H1 (cell line): ENCODE results near the gene FBXL16. TPM values are rescaled to one million over a fixed set of nuclear protein-coding genes. Genes with fewer than 3 reads are reported as not detected.

Experiments
- CTCF ChIA-PET: fragments of 300-600 bp; sonication (Branson Sonifier 250); formaldehyde crosslinking; loops from one replicate; lab custom pipeline; 2021; ENCODE audit not compliant: partially characterized antibody; lab: Charles Lee
- POLR2A ChIA-PET: fragments of 300-600 bp; sonication (Branson Sonifier 250); formaldehyde crosslinking; loops from one replicate; lab custom pipeline; 2021; ENCODE audit warnings: inconsistent platforms; ENCODE audit not compliant: partially characterized antibody; lab: Charles Lee
- DNase-seq, 2 experiments: peaks; one replicate each; pipeline versions ENCODE4 v3.0.0 to v3.0.0-alpha.2; 2010 to 2022; ENCODE audit warnings: low spot score in 2 of 2, low read depth in 1 of 2, mixed read lengths in 1 of 2
- FAIRE-seq: peaks from 2 replicates; lab custom pipeline; 2011; peaks lifted over from hg19 to GRCh38; lab: Jason Lieb, UNC
- H2AFZ ChIP-seq: 2 replicates; pipeline ENCODE4 v1.8.1; 2012; ENCODE audit warnings: low read length, inconsistent platforms
- H2AK5ac ChIP-seq: 2 replicates; pipeline ENCODE4 v1.6.1; 2013; ENCODE audit warnings: low read depth, low read length
- H2BK120ac ChIP-seq: replicated peaks from 2 replicates; pipeline ENCODE3; 2013; ENCODE audit warnings: low read depth, low read length, inconsistent platforms
- H2BK12ac ChIP-seq: 2 replicates; pipeline ENCODE4 v1.6.1; 2013; ENCODE audit warnings: low read depth, low read length
- H2BK15ac ChIP-seq: 2 replicates; pipeline ENCODE4 v1.6.1; 2013; ENCODE audit warnings: low read length
- H2BK20ac ChIP-seq: 2 replicates; pipeline ENCODE4 v1.6.1; 2013; ENCODE audit warnings: low read length
- H2BK5ac ChIP-seq: 2 replicates; pipeline ENCODE4 v1.6.1; 2013; ENCODE audit warnings: low read depth, low read length
- H3K14ac ChIP-seq: 2 replicates; pipeline ENCODE4 v1.6.1; 2013; ENCODE audit warnings: inconsistent platforms; ENCODE audit not compliant: insufficient read length
- H3K18ac ChIP-seq: 2 replicates; pipeline ENCODE4 v1.6.1; 2013; ENCODE audit warnings: low read length; ENCODE audit errors: extremely low read depth
- H3K23ac ChIP-seq: 2 replicates; pipeline ENCODE4 v1.6.1; 2013; ENCODE audit warnings: inconsistent platforms; ENCODE audit not compliant: insufficient read length
- H3K23me2 ChIP-seq: 2 replicates; pipeline ENCODE4 v1.6.1; 2013; ENCODE audit warnings: low read depth, low read length
- H3K27ac ChIP-seq: 2 replicates; pipeline ENCODE4 v1.6.1; 2011; ENCODE audit warnings: low read depth, low read length, inconsistent platforms
- H3K27me3 ChIP-seq, 4 experiments: replicated peaks in 1 of 4; 1 replicate in 1 of 4; 2 replicates in 3 of 4; pipeline versions ENCODE4 v1.6.1 to v1.8.1; 2011 to 2013; ENCODE audit warnings: low read length in 3 of 4, mild to moderate bottlenecking in 3 of 4, inconsistent platforms in 2 of 4, mixed read lengths in 2 of 4, moderate library complexity in 1 of 4; ENCODE audit not compliant: control insufficient read depth in 3 of 4, insufficient read depth in 3 of 4; ENCODE audit errors: extremely low read depth in 1 of 4
- H3K36me3 ChIP-seq, 4 experiments: 2 replicates each; pipeline versions ENCODE4 v1.6.1 to v1.8.1; 2011 to 2013; ENCODE audit warnings: mild to moderate bottlenecking in 4 of 4, low read length in 3 of 4, moderate library complexity in 2 of 4, control low read depth in 1 of 4, inconsistent platforms in 1 of 4; ENCODE audit not compliant: insufficient read depth in 4 of 4, control insufficient read depth in 2 of 4
- H3K4ac ChIP-seq: replicated peaks from 2 replicates; pipeline ENCODE3; 2013; ENCODE audit warnings: low read length, low read depth, mixed read lengths, inconsistent platforms; ENCODE audit not compliant: insufficient read length
- H3K4me1 ChIP-seq, 4 experiments: replicated peaks in 1 of 4; 1 replicate in 1 of 4; 2 replicates in 3 of 4; pipeline versions ENCODE4 v1.6.1 to v1.8.1; 2011 to 2013; ENCODE audit warnings: low read length in 3 of 4, inconsistent platforms in 2 of 4, mixed read lengths in 1 of 4; ENCODE audit not compliant: insufficient read depth in 4 of 4, control insufficient read depth in 3 of 4
- H3K4me2 ChIP-seq, 2 experiments: 2 replicates each; pipeline versions ENCODE4 v1.6.1 to v1.8.1; 2011 to 2013; ENCODE audit warnings: low read depth in 2 of 2, low read length in 2 of 2, control low read depth in 1 of 2, inconsistent platforms in 1 of 2, mild to moderate bottlenecking in 1 of 2; ENCODE audit not compliant: insufficient read depth in 1 of 2
- H3K4me3 ChIP-seq, 4 experiments: fragments of 200-600, 300-600 bp in 1 of 4; sonication (generic), shearing (Covaris generic), sonication (Bioruptor Twin) in 1 of 4; 2 replicates each; pipeline versions ENCODE4 v1.5.1 to v1.8.1; 2011 to 2016; ENCODE audit warnings: low read length in 4 of 4, low read depth in 3 of 4, control low read depth in 2 of 4, inconsistent platforms in 2 of 4, mild to moderate bottlenecking in 2 of 4, mixed read lengths in 1 of 4, moderate library complexity in 1 of 4; ENCODE audit not compliant: insufficient read depth in 2 of 4; ENCODE audit errors: extremely low read depth in 1 of 4
- H3K56ac ChIP-seq: replicated peaks from 2 replicates; pipeline ENCODE3; 2013; ENCODE audit warnings: low read depth, mild to moderate bottlenecking, mixed read lengths, low read length, inconsistent platforms; ENCODE audit not compliant: insufficient read length
- H3K79me1 ChIP-seq: 2 replicates; pipeline ENCODE4 v1.6.1; 2013; ENCODE audit warnings: low read depth, low read length, control low read depth
- H3K79me2 ChIP-seq, 2 experiments: 2 replicates each; pipeline versions ENCODE4 v1.6.1 to v1.8.1; 2012 to 2013; ENCODE audit warnings: low read length in 2 of 2, mild to moderate bottlenecking in 2 of 2, inconsistent platforms in 1 of 2; ENCODE audit not compliant: insufficient read depth in 2 of 2, control insufficient read depth in 1 of 2
- H3K9ac ChIP-seq, 4 experiments: replicated peaks in 1 of 4; 1 replicate in 1 of 4; 2 replicates in 3 of 4; pipeline versions ENCODE4 v1.6.1 to v1.8.1; 2011 to 2013; ENCODE audit warnings: low read depth in 3 of 4, low read length in 3 of 4, control low read depth in 2 of 4, mild to moderate bottlenecking in 2 of 4, moderate library complexity in 2 of 4, inconsistent platforms in 1 of 4; ENCODE audit errors: extremely low read depth in 1 of 4
- H3K9me3 ChIP-seq, 2 experiments: 2 replicates each; pipeline versions ENCODE4 v1.6.1 to v1.8.1; 2012 to 2013; ENCODE audit warnings: mild to moderate bottlenecking in 2 of 2, moderate library complexity in 2 of 2, control low read depth in 1 of 2, inconsistent platforms in 1 of 2, low read depth in 1 of 2, low read length in 1 of 2, mixed read lengths in 1 of 2; ENCODE audit not compliant: insufficient read depth in 2 of 2
- H4K20me1 ChIP-seq, 2 experiments: replicated peaks in 1 of 2; 2 replicates each; pipeline versions ENCODE3 to v1.8.1; 2011 to 2013; ENCODE audit warnings: inconsistent platforms in 2 of 2, low read length in 2 of 2, mild to moderate bottlenecking in 1 of 2; ENCODE audit not compliant: insufficient read depth in 2 of 2, control insufficient read depth in 1 of 2
- H4K5ac ChIP-seq: 2 replicates; pipeline ENCODE4 v1.6.1; 2013; ENCODE audit warnings: low read length, low read depth, mixed read lengths, inconsistent platforms; ENCODE audit not compliant: insufficient read length
- H4K8ac ChIP-seq: 2 replicates; pipeline ENCODE4 v1.8.0; 2013; ENCODE audit warnings: mild to moderate bottlenecking, moderate library complexity, low read length, inconsistent platforms; ENCODE audit not compliant: insufficient read depth; ENCODE audit errors: extremely low read depth
- H4K91ac ChIP-seq: replicated peaks from 2 replicates; pipeline ENCODE3; 2013; ENCODE audit warnings: low read length, mixed read lengths, inconsistent platforms; ENCODE audit not compliant: insufficient read length
- BACH1 ChIP-seq: IDR thresholded peaks from 2 replicates; pipeline ENCODE4 v1.6.1; 2012; ENCODE audit warnings: low read length, improper control_type of control experiment
- BRCA1 ChIP-seq: IDR thresholded peaks from 2 replicates; pipeline ENCODE4 v1.6.1; 2012; ENCODE audit warnings: low read depth, low read length, improper control_type of control experiment
- CTCF ChIP-seq, 3 experiments: IDR thresholded peaks; 1 replicate in 2 of 3; 2 replicates in 1 of 3; pipeline versions ENCODE4 v1.5.1 to v1.6.1; 2011; ENCODE audit warnings: low read length in 3 of 3, mild to moderate bottlenecking in 3 of 3, inconsistent platforms in 2 of 3, low read depth in 1 of 3, moderate library complexity in 1 of 3; ENCODE audit not compliant: insufficient read depth in 1 of 3; ENCODE audit errors: control extremely low read depth in 1 of 3
- JUND ChIP-seq: IDR thresholded peaks from 2 replicates; pipeline ENCODE4 v1.6.1; 2011; ENCODE audit warnings: mild to moderate bottlenecking, improper control_type of control experiment, low read length
- MAFK ChIP-seq: IDR thresholded peaks from 2 replicates; pipeline ENCODE4 v1.6.1; 2012; ENCODE audit warnings: low read depth, mild to moderate bottlenecking, improper control_type of control experiment, low read length
- RFX5 ChIP-seq: IDR thresholded peaks from 2 replicates; pipeline ENCODE4 v1.6.1; 2011; ENCODE audit warnings: low read depth, low read length, improper control_type of control experiment, borderline replicate concordance
- SIN3A ChIP-seq, 2 experiments: IDR thresholded peaks in 1 of 2; conservative IDR thresholded peaks in 1 of 2; 2 replicates each; pipeline ENCODE4 v1.6.1; 2011 to 2012; ENCODE audit warnings: low read length in 2 of 2, improper control_type of control experiment in 1 of 2, low read depth in 1 of 2, mild to moderate bottlenecking in 1 of 2
- WGBS, 2 experiments: shearing (Covaris generic) in 1 of 2; methylation state at CpG; one replicate each; pipeline versions ENCODE4 v1.1.6 to v1.1.7; 2013 to 2015; ENCODE audit warnings: low lambda C conversion rate in 2 of 2, mixed read lengths in 2 of 2, inconsistent platforms in 1 of 2, low coverage in 1 of 2, missing lambda C conversion rate in 1 of 2; ENCODE audit not compliant: insufficient replicate concordance in 2 of 2, insufficient coverage in 1 of 2, insufficient read length in 1 of 2; ENCODE audit errors: extremely low coverage in 1 of 2, missing lambda C conversion rate in 1 of 2; 5-methylcytosine and 5-hydroxymethylcytosine counted together
- polyA plus RNA-seq, 7 experiments: library from polyadenylated mRNA; depleted of rRNA in 3 of 7; stranded (reverse) in 5 of 7; unstranded in 2 of 7; fragments of >200 nt in 5 of 7; fragments of 200-250 nt in 2 of 7; gene quantifications; 1 replicate in 5 of 7; 2 replicates in 1 of 7; 4 replicates in 1 of 7; pipeline versions ENCODE4 v1.2.1 to v1.2.3, GENCODE V29; 2011 to 2013; ENCODE audit warnings: missing spikeins in 2 of 7, mixed read lengths in 2 of 7
- total RNA-seq: library from RNA; stranded (reverse); fragmentation: NEBNext Ultra II Directional; extraction: Animal tissue kit (Norgen Biotek cat#: 25700); gene quantifications from 2 replicates; pipeline ENCODE4 v1.2.1, GENCODE V29; 2021

The FBXL16 gene
- total and polyA plus RNA-seq, 2 of the 8 experiments (the other 6 are each of a cell fraction or from before 2014, with no cell fraction given): 12.5 to 12.8 TPM

- no peak overlapping the region for H2AK5ac ChIP-seq
- no peak overlapping the region for H4K91ac ChIP-seq
- no peak overlapping the region for H2BK15ac ChIP-seq
- no peak overlapping the region for H3K14ac ChIP-seq
- no peak overlapping the region for H4K5ac ChIP-seq
- no peak overlapping the region for H3K27ac ChIP-seq
- H2BK5ac ChIP-seq: no peak overlapping the region
- no peaks in the 10 kb centered on the region for H3K9me3 ChIP-seq
- no peak for DNase-seq
- no peak overlapping the region for H2BK20ac ChIP-seq
- no peaks in the 10 kb centered on the region for H3K79me1 ChIP-seq
- no peak overlapping the region for H3K4ac ChIP-seq
- peaks cover 14% of the 10 kb centered on the region; the same call in 1 of the 2 replicates for H3K23me2 ChIP-seq
- no peak overlapping the region for H3K23ac ChIP-seq
- no peaks in the 10 kb centered on the region for H3K79me2 ChIP-seq
- ChIA-PET CTCF (interaction anchor here (0.8 to 33.4 kb wide), 13 partner anchors 7 to 394 kb away, joined by 3 to 977 read pairs (median 4); partner anchors contain the start of genes ANTKMT, CCDC78, CHTF18 and CIAO3), POLR2A (interaction anchor here (0.6 to 20.9 kb wide), 8 partner anchors 8 to 91 kb away, joined by 3 to 353 read pairs (median 4); partner anchors contain the start of genes ANTKMT, CCDC78, HAGHL and JMJD8)
- no peak overlapping the region; a peak in 1 of 8 replicates for H3K4me3 ChIP-seq
- no peak for TF ChIP-seq RFX5
- 0 out of 4 replicates have a peak, but pooled peaks of 1 of the 2 experiments have one; percentile 63 for TF ChIP-seq SIN3A (conservative IDR thresholded peaks at IDR 0.05 in 1 of 2, IDR thresholded peaks at IDR 0.05 in 1 of 2; ENCODE audit: low read depth in 1 of 2, low read length in 2 of 2)
- peak; percentile 49; the same call in 1 of the 2 replicates for TF ChIP-seq BACH1
- no peak for TF ChIP-seq BRCA1
- 0 out of 2 replicates have a peak, but pooled peaks have one; percentile 40 for TF ChIP-seq JUND
- peak in 2 of 3 experiments; percentile 22 to 28; a peak in 2 of 4 replicates for TF ChIP-seq CTCF (IDR thresholded peaks at IDR 0.05; ENCODE audit: control extremely low read depth in 1 of 3, insufficient read depth in 1 of 3, low read depth in 1 of 3, low read length in 3 of 3)
- TF ChIP-seq MAFK: peak; percentile 9; the same call in 1 of the 2 replicates
- H4K8ac ChIP-seq: peak overlapping the region; percentile 85
- no peaks in the 10 kb centered on the region for H3K36me3 ChIP-seq
- no peak overlapping the region for H2AFZ ChIP-seq
- H3K27me3 ChIP-seq: peaks cover 20 to 65% (median 50%) of the 10 kb centered on the region in 4 experiments
- no peak overlapping the region for H3K56ac ChIP-seq
- H3K4me1 ChIP-seq: peaks cover 0 to 8% (median 5%) of the 10 kb centered on the region in 4 experiments; a peak in 4 of 7 replicates
- no peak overlapping the region; a peak in 1 of 7 replicates for H3K9ac ChIP-seq
- no peak overlapping the region for H2BK12ac ChIP-seq
- WGBS, 2 experiments: 65% methylated on average over 28 of the region's 30 CpGs; no CpG with 5 or more reads in 1 of the 2 experiments
- no peak overlapping the region for H3K4me2 ChIP-seq
- FAIRE-seq: no peak
- peaks cover 3 to 8% of the 10 kb centered on the region in 2 experiments for H4K20me1 ChIP-seq
- no peak overlapping the region for H3K18ac ChIP-seq
- no peak overlapping the region for H2BK120ac ChIP-seq
Measured at GRCh38 chr16:709566-710499, 4.2 kb upstream of the FBXL16 start.
